Cerebellar cortex (tissue), 1 donor: ENCODE measurements around the gene METAP1.
"Not testable (repeated sequence)": the region's sequence is repeated elsewhere in the genome, so short reads cannot be mapped to it uniquely, and the experiment has no call there.

Experiments
- DNase-seq: peaks from one replicate; pipeline ENCODE4 v3.0.0-alpha.2; 2015; ENCODE audit warnings: low spot score

The METAP1 gene

DNA sequence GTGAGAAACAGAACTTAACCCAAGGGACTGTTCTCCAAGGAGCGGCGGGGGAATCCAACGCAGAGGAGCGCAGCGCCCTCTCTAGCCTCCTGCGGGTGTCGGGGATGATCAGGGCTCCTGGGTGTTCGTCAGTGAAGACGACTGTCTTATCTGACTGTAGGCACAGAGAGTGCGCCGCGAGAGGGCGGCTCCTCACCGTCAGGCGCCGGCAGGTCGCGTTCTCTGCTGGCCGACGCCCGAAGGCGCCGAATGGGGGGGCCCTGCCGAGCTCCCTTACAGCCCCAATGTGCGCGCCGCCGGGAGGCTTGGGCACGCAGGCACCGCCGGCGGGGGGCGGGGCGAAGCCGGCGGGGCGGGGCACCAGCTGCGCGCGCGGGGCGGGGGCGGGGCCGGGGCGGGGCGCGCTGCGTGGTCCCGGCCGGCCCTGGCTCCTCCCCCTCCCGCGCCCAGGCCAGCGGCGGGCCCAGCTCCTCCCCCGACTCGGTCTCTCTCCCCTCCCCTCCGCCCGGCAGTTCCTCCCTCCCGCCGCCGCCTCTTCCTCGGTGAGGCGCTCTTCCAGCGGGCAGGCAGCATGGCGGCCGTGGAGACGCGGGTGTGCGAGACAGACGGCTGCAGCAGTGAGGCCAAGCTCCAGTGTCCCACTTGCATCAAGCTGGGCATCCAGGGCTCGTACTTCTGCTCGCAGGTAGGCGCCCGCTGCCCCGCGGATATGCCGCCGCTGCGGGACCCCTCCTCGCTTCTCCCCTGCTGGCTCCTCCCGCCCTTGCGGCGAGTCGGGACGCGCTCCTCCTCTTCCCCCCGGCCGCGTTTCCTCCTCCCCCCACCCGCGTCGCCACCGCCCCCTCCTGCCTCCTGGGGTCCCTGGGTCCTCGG lies at the start of gene METAP1:
Gene METAP1, plus strand, starts transcription at position 539 of the 873 bp plus-strand sequence. Its CDS starts 33 bp downstream, at position 572.
- peak; percentile 89 for DNase-seq

DNA sequence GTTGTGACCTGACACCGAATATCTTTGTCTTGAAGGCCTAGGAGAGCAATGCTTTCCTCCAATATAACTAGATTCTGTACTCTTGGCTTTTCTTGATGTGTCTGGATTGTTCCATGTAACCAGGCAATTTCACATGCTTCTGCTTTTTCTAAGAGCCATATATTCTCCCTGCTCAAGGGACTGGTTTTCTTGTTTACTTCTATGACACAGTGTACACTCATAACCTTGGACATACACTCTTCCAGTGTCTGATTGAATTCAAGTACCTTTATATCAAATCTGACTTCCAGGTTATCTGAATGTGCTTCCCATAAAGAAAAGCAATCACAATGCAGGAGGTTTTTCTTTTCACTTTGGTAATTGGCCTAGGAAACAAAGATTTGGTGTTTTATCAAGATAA lies 49.2 kb upstream of the METAP1 start:
- DNase-seq = no peak

DNA sequence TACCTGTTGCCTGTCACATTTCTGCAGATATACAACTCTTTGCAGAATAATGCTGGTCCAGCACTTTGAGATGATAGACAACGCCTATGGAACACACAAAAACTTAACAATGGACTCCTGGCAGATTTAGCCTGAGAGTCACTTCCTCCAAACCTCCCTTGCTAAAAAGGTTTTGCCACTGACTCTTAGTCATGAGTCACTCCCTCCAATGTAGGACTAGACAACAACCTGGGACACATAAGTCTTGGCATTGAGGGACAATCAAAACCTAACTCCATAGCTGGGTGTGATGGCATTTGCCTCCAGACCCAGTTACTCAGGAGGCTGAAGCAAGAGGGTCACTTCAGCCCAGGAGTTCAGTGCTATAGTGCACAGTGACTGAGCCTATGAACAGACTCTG lies 44.6 kb upstream of the METAP1 start:
- DNase-seq = no peak

DNA sequence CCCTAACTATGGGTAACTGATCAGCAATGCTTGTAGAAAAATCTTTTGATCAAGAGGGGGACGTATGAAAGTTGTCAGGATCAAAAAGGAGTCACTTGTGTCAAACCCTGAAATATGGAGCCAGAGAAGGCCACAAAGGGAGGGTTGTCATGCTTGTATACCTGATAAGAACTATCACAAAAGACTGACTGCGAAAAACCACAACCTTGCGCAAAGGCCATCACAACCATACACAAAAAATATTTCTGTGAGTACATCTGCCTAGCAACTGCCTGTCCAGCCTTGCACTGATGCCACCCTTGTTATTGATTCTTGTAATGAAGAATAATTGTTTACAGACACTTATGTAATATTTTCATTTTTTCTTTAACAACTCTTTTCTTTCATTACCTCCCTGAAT lies 43.8 kb upstream of the METAP1 start:
- no peak for DNase-seq

DNA sequence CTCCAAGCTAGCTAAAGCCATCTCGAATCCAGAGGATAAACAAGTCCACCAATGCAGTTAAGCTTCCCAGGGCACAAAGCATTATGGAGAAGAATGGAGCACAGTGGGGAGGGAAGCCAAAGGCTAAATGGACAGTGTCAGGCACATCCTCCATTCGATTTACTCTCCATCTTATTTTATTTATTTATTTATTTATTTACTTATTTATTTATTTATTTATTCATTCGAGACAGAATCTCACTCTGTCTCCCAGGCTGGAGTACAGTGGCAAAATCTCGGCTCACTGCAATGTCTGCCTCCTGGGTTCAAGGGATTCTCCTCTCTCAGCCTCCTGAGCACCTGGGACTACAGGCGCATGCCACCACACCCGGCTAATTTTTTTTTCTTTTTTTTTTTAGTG lies 40.3 kb upstream of the METAP1 start:
- no peak for DNase-seq

DNA sequence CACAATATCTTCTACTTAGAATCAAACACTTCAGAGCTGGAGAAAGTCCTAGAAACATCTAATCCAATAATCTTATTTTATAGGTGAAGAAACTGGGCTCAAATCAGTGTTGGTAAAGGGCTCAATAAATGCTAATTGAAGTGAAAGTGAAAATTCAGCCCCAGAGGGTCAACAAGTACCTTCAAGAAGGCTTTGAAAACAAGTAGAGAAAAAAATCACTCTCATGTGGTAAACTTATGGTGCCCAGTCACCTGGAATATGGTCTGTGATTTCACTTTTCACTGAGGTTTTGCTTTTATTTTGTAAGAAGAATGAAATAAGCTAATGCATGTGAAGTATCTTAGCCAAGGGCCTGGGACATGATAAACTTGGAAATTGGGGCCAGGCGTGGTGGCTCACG lies 37.5 kb upstream of the METAP1 start:
- no peak for DNase-seq

DNA sequence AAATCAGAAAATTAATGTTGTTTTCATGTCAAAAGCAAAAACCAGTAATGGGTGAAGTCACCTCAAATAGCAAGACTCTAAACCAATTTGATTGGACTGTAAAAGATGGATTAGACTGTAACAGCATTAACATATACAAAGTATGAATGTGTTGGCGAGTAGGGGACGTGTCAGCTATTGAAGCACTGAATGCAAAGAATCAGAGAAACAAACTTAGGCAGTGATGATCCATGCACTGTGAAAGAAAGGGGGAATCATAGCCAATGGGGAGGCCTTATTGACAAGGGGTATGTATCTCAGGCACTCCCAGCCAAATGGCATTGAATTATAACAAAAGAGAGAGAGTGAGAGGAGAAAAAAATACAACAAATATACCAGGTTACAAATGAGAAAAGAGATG lies 36.1 kb upstream of the METAP1 start:
- no peak for DNase-seq

DNA sequence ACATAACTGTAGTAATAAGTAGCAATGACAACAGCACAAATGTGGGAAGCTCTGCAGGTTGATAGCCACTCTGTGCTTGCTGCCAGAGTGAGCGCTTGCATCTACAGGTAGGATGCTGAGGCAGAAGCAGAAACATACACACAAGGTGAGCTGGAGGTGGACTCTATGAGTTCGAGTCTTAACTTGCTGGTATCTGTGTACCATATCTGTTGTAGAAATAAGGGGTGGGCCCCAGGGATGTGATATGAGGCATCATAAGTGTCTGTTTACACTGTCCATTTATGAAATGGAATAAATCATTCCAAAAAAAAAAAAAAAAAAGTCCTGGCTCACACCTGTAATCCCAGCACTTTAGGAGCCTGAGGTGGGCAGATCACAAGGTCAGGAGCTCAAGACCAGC lies 33.8 kb upstream of the METAP1 start:
- DNase-seq = no peak

DNA sequence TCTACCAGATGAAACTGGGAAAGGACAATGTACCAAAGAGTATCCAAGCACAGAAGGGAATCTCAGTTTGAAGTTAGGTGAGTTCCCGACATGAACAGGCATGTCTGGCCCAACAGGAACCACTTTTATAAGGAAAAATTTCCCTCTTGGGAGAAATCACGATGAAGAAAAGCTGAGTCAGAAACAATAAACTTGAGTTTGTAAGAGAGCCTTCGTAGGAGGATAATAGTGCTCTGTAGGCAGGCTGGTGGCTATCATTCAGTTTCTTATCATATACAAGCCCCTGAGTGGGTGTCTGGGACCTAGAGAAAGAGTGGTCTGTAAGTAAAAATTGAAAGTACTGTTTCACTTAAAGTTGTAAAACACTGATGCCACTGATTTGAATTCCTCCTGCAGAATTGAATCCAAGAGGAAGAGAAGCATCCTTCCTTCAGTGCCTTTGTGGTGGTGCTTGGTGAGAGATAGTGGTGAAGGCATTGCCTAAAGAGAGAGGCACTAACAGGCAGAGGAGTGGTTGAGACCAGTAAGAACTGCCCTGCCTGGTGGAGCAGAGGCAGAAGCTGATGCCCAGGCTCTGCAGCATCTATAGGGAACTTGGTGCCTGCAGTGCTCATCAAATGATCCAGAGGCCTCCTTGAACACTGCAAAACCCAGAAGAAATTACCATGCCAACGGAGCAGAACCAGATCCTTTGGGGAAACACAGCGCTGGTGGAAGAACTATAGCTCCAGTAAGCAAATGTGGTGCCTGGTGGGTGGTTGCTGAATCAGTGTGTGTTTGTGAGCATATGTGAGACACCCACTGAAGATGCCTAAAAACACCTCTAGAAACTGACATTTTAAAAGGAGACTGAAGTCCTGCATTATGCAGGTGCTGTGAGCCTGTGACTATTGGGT lies 31.7 kb upstream of the METAP1 start:
- DNase-seq = no peak

DNA sequence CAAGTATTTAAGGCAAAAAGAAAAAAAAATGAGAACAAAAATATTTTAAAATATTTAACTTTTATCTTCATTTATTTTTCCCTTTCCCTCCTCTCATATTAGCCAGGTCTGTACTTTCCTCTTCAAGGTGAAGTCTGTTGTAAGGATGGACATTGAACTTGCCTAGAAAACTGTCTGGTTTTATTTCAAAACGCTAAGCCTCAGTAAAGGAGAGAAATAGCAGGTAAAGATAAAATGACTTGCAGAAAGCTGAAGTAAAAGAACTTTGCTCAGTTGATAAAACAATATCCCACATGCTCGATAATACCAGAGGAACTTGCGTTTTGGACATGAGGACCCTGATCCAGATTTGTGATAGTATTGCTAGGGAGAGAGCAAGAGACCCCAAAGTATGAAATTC lies 28.6 kb upstream of the METAP1 start:
- DNase-seq = no peak

DNA sequence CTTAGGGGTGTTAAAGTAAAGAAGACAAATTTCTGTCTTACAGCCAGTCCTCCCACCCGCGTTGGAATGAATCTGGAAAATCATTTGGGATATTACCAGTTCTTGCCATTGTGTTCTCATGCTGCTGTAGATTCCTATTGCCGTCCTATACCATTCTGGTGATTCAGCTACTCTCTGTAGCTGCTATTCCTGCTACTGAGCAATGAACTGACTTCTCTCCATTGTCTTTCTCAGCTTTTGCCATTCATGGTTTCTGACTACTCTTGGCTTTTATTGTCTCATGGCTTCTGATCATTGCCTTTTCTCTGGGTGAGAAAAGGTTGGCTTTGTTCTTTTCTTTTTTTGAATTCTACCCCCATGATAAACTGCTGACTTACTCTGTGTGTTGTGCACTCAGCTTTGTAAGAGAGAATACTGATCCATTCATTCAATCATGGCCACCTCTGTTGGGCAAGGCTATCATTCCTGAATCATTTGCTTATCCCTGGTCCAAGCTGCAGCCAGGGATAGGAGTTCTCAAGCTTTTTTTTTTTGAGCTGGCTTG lies 27.7 kb upstream of the METAP1 start:
- no peak for DNase-seq

DNA sequence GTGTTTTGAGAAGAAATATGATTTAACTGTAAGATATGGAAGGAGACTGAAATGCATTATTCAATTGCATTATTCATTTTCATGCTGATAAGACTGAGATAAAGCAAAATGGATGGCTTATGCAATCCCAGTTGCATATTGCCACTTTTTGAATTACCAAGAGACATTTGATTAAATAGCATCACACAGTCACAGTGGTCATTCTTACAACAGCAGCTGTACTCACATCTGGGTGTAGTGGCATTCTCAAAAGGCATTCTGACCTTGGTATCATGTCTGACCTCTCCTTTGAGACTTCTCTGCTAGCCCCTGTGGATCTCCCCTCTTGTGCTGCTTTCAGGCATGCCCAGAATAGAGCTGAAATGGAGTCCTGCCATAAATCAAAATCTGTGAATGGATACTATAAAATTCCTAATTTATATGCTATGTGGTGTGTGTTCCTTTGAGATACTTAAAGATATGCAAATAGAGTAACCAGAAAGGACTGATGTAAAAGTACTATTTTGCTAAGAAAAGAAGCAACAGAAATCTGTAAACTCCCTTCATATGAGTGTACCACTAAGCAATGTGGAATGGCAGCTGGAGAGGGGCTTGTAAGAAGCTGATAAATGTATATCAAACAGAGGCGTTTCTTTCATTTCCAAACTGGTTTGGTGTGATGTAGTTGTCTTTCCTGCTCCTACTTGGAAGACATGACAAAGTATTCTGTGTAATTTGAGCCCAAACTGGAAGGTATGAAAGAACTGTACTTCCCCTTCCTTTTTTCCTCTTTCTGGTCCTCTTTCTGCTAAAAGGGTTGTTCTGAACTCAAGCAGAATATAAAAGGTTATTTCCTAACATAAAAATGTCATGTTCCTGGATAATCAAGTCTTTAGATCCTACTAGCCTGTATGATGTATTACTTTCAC lies 25.4 kb upstream of the METAP1 start:
- DNase-seq = no peak

DNA sequence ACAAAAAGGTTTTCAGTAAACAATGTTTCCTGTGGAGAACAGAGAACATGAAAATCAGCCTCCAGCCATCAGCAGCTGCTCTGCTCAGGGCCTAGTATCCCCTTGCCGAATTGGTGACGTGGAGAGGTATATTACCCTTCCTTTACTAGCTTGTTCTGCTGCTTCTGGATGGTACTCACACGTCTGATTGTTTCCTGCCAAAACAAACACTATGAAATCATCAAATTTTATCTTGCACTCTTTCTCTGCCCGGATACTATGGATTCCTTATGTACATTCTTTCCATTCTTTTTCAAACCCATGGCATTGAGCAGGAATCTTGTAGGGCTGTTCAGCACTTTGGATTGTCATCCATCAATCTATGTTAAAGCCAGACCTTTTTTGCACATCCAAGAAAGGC lies 18.8 kb upstream of the METAP1 start:
- DNase-seq = no peak

DNA sequence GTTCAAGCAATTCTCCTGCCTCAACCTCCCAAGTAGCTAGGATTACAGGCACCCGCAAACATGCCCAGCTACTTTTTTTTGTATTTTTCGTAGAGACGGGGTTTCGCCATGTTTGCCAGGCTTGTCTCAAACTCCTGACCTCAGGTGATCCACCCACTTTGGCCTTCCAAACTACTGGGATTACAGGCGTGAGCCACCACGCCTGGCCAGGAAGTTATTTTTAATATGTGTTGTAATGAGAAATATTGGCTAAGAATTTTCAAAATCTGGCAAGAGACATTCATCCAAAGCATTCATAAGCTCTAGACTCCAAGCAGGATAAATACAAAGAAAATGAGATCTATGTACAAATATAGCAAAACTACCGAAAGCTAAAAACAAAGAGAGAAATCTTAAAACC lies 18.0 kb upstream of the METAP1 start:
- no peak for DNase-seq

DNA sequence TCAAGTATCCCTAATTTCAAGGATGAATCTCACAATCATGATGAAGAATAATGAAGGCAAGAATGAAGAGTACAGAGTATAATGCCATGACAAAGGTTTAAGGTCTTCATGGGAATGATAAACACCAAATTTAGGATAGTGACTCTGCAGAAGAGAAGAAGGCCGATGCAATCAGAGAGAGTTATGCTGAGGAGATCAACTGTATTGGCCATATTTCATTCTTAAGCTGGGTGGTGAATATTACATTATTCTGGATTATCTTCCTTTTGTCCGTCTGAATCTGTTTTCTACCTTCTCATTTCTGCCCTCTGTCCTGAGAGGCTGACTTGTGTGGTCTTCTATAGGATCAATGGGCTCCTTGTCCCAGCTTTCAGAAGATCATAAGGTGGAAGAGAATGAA lies 7.8 kb upstream of the METAP1 start:
- no peak for DNase-seq

DNA sequence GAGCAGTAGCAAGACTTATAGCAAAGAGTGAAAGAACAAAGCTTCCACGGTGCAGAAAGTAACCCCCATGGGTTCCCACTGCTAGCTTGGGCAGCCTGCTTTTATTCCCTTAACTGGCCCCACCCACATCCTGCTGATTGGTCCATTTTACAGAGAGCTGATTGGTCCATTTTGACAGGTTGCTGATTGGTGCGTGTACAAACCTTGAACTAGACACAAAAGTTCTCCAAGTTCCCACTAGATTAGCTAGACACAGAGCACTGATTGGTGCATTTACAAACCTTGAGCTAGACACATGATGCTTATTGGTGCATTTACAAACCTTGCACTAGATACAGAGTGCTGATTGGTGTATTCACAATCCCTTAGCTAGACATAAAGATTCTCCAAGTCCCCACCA lies 2.7 kb upstream of the METAP1 start:
- not testable (repeated sequence) for DNase-seq

DNA sequence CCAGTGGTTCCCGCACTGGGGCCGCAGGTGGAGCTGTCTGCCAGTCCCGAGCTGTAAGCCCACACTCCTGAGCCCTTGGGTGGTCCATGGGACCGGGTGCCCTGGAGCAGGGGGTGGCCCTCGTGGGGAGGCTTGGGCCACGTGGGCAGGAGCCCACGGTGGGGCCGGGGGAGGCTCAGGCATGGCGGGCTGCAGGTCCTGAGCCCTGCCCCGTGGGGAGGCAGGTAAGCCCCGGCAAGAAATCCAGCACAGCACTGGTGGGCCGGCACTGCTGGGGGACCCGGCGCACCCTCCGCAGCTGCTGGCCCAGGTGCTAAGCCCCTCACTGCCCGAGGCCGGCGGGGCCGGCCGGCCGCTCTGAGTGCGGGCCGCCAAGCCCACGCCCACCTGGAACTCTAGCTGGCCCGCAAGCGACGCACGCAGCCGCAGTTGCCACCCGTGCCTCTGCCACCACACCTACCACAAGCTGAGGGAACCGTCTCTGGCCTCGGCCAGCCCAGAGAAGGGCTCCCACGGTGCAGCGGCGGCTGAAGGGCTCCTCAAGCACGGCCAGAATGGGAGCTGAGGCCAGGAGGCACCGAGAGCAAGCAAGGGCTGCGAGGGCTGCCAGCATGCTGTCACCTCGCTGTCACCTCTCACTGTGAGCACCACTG lies 2.0 kb upstream of the METAP1 start:
- no peak for DNase-seq

DNA sequence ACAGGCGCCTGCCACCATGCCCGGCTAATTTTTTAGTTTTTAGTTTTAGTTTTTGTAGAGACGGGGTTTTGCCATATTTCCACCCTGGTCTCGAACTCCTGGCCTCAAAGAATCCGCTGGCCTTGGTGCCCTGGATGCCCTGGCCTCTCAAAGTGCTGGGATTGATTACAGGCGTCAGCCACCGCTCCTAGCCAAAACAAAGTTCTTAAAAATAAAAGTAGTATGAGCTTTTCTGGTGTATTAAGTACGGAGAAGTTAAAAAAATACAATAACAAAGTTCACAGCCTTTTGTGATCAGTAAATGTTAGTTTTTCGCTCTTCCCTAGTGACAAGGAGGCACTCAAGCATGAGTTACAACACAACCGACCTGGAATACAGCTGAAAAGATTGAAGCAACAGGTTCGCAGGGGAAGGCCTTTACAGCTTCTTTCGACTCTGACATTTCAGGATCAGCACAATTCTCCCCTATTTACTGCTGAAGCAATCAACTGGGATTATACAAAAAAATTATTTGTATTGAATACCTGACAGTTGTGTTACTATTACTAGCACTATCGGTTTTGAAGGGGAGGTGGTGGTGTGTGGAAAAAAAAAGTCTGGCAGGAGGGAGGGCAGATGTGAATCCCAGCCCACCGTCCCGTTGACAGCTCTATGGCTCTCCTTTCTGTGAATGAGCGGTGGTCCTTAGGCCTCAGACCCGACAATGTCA lies 893 bp upstream of the METAP1 start:
- no peak for DNase-seq

DNA sequence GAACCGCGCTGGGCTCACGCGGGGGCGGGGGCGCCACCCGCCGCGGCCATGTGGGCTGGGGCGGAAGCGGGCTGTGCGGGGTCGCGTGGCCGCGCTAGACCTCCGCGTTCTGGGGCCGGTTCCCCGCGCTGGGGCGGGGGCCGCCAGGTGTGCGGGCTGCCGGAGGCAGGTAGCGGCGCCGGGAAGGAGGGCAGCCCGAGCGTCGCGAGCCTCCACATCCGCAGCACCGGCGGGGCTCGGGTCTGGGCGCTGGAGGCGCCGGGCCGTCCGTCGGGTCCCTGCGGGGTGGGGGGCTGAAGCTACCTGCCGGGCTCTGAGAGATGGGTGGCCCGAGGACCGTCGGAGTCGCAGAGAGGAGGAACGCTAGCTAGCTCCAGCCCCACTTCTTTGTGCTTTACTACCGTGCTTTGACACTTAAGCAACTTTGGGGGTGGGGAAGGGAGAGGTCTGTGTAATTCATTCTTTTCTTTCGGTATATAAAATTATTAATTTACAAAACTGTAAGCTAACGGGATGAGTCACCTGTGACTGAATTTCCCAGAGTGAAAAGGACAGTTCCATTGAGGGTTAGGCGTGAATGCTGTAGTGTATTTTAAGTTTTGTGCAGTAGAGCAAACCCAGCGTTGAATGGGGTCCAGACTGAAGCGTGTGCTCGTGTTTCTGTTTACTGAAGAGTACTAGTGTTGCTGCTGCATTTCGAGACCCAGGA lies 689 bp downstream of the METAP1 start:
- DNase-seq = peak; percentile 43

DNA sequence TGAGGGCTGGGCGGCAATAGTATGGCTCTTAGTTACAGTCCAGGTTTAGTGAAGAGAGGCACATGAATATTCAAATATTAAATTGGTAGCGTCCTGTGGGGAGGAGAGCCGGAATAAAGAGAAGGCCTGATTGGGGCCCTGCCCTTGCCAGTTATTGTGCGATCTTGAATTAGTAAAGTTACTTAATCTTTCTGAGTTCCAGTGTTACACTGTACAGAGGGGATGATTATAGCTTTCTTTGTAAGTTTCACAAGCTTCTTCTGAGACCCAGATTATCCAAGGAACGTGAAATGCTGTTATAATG lies 1.2 kb downstream of the METAP1 start:
- DNase-seq = no peak
